ENCODE data around the gene CCDC148.

The CCDC148 gene

GRCh38 chr2:158403237-158403636, 53.3 kb downstream of the CCDC148 start:
- Histone ChIP-seq H3K9me3 (ENCODE audit: control insufficient read depth, low read length) (no peaks in the 10 kb centered on the region), H3K27me3 (ENCODE audit: control insufficient read depth, insufficient read depth, low read length) (no peaks in the 10 kb centered on the region), H3K36me3 (ENCODE audit: control insufficient read depth, insufficient read depth, low read length) (no peaks in the 10 kb centered on the region), H3K9ac (no peak overlapping the region), H3K79me2 (peaks cover 3% of the 10 kb centered on the region), H2AFZ (no peak overlapping the region), H3K4me1 (no peaks in the 10 kb centered on the region), H3K4me3 (ENCODE audit: low read depth, low read length) (no peak overlapping the region), H3K27ac (no peak overlapping the region), H3K4me2 (ENCODE audit: low read length) (no peak overlapping the region)
- TF ChIP-seq, protein P1, sequence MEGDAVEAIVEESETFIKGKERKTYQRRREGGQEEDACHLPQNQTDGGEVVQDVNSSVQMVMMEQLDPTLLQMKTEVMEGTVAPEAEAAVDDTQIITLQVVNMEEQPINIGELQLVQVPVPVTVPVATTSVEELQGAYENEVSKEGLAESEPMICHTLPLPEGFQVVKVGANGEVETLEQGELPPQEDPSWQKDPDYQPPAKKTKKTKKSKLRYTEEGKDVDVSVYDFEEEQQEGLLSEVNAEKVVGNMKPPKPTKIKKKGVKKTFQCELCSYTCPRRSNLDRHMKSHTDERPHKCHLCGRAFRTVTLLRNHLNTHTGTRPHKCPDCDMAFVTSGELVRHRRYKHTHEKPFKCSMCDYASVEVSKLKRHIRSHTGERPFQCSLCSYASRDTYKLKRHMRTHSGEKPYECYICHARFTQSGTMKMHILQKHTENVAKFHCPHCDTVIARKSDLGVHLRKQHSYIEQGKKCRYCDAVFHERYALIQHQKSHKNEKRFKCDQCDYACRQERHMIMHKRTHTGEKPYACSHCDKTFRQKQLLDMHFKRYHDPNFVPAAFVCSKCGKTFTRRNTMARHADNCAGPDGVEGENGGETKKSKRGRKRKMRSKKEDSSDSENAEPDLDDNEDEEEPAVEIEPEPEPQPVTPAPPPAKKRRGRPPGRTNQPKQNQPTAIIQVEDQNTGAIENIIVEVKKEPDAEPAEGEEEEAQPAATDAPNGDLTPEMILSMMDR (IDR thresholded peaks at IDR 0.05): no peak

DNA sequence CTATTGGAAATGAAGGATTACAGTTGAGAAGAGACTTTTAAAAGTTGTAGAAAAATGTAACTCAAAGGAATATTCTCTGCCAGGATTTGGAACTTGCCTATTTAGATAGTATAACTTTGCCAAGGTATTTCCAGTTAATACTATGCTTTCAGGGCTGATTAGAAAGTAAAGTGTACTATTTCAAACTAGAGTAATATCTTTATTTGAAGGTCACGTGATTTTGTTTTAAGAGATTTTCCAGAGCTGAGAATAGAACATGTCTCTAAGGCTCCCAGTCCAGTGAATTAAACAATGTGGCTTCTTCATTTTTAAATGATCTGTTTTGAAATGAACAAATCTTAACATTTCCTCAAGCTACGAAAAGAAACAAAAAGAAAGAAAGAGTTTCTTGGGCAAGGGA, 53.9 kb downstream of the CCDC148 start:
- H2AFZ ChIP-seq: no peak overlapping the region
- TF ChIP-seq, protein P1 (IDR thresholded peaks at IDR 0.05): no peak
- no peaks in the 10 kb centered on the region for H3K27me3 ChIP-seq (ENCODE audit: control insufficient read depth, insufficient read depth, low read length)
- no peaks in the 10 kb centered on the region for H3K9me3 ChIP-seq (ENCODE audit: control insufficient read depth, low read length)
- H3K79me2 ChIP-seq: peaks cover 3% of the 10 kb centered on the region
- H3K9ac ChIP-seq: no peak overlapping the region
- H3K4me1 ChIP-seq: no peaks in the 10 kb centered on the region
- no peaks in the 10 kb centered on the region for H3K36me3 ChIP-seq (ENCODE audit: control insufficient read depth, insufficient read depth, low read length)
- H3K4me3 ChIP-seq (ENCODE audit: low read depth, low read length): no peak overlapping the region
- no peak overlapping the region for H3K27ac ChIP-seq
- no peak overlapping the region for H3K4me2 ChIP-seq (ENCODE audit: low read length)

GRCh38 chr2:158395166-158395565, 61.4 kb downstream of the CCDC148 start:
- Histone ChIP-seq H3K79me2 (no peaks in the 10 kb centered on the region), H2AFZ (no peak overlapping the region), H3K27ac (no peak overlapping the region), H3K9ac (no peak overlapping the region), H3K9me3 (ENCODE audit: control insufficient read depth, low read length) (no peaks in the 10 kb centered on the region), H3K36me3 (ENCODE audit: control insufficient read depth, insufficient read depth, low read length) (no peaks in the 10 kb centered on the region), H3K4me2 (ENCODE audit: low read length) (no peak overlapping the region), H3K4me1 (no peaks in the 10 kb centered on the region), H3K4me3 (ENCODE audit: low read depth, low read length) (no peak overlapping the region), H3K27me3 (ENCODE audit: control insufficient read depth, insufficient read depth, low read length) (no peaks in the 10 kb centered on the region)
- TF ChIP-seq, protein P1 (IDR thresholded peaks at IDR 0.05): no peak

DNA sequence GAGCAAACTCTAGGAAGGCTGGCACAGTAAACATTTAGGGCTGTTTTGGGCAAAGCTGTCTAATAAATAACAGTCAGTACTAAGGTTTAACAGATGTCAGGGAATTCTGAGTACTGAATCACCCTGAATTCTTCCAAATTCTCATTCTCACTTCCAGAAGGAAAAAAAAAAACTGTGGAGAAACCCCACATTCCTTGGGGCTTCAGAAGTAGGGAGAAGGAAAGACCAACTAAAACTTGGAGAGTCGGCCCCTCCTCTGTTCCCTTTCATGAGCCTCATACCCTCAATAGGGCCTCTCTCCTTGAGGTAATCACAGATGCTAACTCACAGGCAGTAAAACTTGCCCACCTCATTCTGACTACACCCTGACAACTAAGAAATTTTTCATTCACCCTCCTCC, 62.1 kb downstream of the CCDC148 start:
- Histone ChIP-seq H3K36me3 (ENCODE audit: control insufficient read depth, insufficient read depth, low read length) (no peaks in the 10 kb centered on the region), H3K27me3 (ENCODE audit: control insufficient read depth, insufficient read depth, low read length) (no peaks in the 10 kb centered on the region), H3K27ac (no peak overlapping the region), H3K4me3 (ENCODE audit: low read depth, low read length) (no peak overlapping the region), H3K4me2 (ENCODE audit: low read length) (no peak overlapping the region), H3K4me1 (no peaks in the 10 kb centered on the region), H2AFZ (no peak overlapping the region), H3K79me2 (no peaks in the 10 kb centered on the region), H3K9ac (no peak overlapping the region), H3K9me3 (ENCODE audit: control insufficient read depth, low read length) (no peaks in the 10 kb centered on the region)
- TF ChIP-seq, protein P1 (IDR thresholded peaks at IDR 0.05): no peak

DNA sequence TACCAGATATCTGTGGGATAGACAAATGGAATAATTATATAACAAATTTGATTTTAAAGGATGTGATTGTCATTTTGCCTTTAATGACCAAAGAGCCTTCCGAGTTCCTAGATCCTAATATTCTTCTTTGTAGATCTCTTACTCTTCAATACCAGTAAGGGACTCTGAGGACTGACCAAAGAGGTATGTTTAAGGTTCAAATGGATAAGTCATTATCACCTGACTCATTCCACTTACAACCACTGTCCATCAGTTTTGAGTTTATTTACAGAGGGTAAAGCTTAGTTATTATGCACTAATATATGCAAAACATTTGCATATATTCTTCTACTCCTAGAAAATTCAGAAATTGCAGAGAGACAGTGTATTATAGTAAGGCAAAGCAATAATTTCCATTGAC, 62.7 kb downstream of the CCDC148 start:
- Histone ChIP-seq H3K27me3 (ENCODE audit: control insufficient read depth, insufficient read depth, low read length) (no peaks in the 10 kb centered on the region), H3K4me2 (ENCODE audit: low read length) (no peak overlapping the region), H3K79me2 (no peaks in the 10 kb centered on the region), H3K36me3 (ENCODE audit: control insufficient read depth, insufficient read depth, low read length) (no peaks in the 10 kb centered on the region), H3K9ac (no peak overlapping the region), H3K4me1 (no peaks in the 10 kb centered on the region), H2AFZ (no peak overlapping the region), H3K27ac (no peak overlapping the region), H3K9me3 (ENCODE audit: control insufficient read depth, low read length) (no peaks in the 10 kb centered on the region), H3K4me3 (ENCODE audit: low read depth, low read length) (no peak overlapping the region)
- TF ChIP-seq, protein P1 (IDR thresholded peaks at IDR 0.05): no peak

Data from parathyroid adenoma (tissue), 2 donors.